ENCODE data around the gene LILRB4.
"Not testable (repeated sequence)": the region's sequence is repeated elsewhere in the genome, so short reads cannot be mapped to it uniquely, and the experiment has no call there.

Gene LILRB4

GRCh38 chr19:54662730-54663129 lies at the start of gene LILRB4:
TSS of gene LILRB4 (plus strand) at chr19:54662985. CDS start at chr19:54663034, 49 bp downstream.
- DNase-seq: no peak
- no peak for TF ChIP-seq POLR2A (IDR thresholded peaks at IDR 0.05; ENCODE audit: low read length)
- no peak for TF ChIP-seq GATA1 (IDR thresholded peaks at IDR 0.05; ENCODE audit: low read depth, low read length)

DNA sequence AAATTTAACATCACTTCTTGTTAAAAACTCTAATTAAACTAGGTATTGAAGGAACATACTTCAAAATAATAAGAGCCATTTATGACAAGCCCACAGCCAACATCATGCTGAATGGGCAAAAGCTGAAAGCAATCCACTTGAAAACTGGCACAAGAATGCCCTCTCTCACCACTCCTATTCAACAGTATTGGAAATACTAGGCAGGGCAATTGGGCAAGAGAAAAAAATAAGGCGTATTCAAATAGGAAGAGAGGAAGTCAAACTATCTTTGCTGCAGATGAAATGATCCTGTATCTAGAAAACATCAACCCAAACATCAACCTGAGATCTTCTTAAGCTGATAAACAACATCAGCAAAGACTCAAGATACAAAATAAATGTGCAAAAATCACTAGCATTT lies 48.1 kb upstream of the LILRB4 start:
- DNase-seq: no peak
- TF ChIP-seq POLR2A (IDR thresholded peaks at IDR 0.05; ENCODE audit: low read length): no peak
- TF ChIP-seq GATA1 (IDR thresholded peaks at IDR 0.05; ENCODE audit: low read depth, low read length): no peak

DNA sequence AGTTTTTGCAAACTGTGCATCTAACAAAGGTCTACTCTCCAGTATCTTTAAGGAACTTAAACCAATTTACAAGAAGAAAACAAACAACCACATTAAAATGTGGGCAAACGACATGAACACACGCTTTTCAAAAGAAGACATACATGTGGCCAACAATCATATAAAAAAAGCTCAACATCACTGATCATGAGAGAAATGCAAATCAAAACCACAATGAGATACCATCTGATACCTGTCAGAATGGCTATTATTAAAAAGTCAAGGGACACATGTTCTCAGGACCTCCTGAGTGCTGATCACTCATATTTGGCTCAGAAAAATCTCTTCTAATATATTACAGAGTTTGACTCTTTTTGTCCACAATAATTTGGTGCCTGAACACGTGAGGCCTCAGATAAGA lies 46.7 kb upstream of the LILRB4 start:
- no peak for DNase-seq
- TF ChIP-seq GATA1 (IDR thresholded peaks at IDR 0.05; ENCODE audit: low read depth, low read length) (no peak), POLR2A (IDR thresholded peaks at IDR 0.05; ENCODE audit: low read length) (no peak)

GRCh38 chr19:54616821-54617560 lies 45.8 kb upstream of the LILRB4 start:
- no peak for DNase-seq
- TF ChIP-seq POLR2A (IDR thresholded peaks at IDR 0.05; ENCODE audit: low read length): no peak
- TF ChIP-seq GATA1 (IDR thresholded peaks at IDR 0.05; ENCODE audit: low read depth, low read length): no peak

- DNase-seq: no peak
- TF ChIP-seq GATA1 (IDR thresholded peaks at IDR 0.05; ENCODE audit: low read depth, low read length): no peak
- no peak for TF ChIP-seq POLR2A (IDR thresholded peaks at IDR 0.05; ENCODE audit: low read length)
Observed at GRCh38 chr19:54620464-54620863, 42.3 kb upstream of the LILRB4 start.

- no peak for TF ChIP-seq POLR2A (IDR thresholded peaks at IDR 0.05; ENCODE audit: low read length)
- no peak for TF ChIP-seq GATA1 (IDR thresholded peaks at IDR 0.05; ENCODE audit: low read depth, low read length)
- DNase-seq: no peak
Observed at GRCh38 chr19:54622431-54622830, 40.4 kb upstream of the LILRB4 start.

- not testable (repeated sequence) for DNase-seq
Observed at GRCh38 chr19:54624234-54624633, 38.6 kb upstream of the LILRB4 start.

DNA sequence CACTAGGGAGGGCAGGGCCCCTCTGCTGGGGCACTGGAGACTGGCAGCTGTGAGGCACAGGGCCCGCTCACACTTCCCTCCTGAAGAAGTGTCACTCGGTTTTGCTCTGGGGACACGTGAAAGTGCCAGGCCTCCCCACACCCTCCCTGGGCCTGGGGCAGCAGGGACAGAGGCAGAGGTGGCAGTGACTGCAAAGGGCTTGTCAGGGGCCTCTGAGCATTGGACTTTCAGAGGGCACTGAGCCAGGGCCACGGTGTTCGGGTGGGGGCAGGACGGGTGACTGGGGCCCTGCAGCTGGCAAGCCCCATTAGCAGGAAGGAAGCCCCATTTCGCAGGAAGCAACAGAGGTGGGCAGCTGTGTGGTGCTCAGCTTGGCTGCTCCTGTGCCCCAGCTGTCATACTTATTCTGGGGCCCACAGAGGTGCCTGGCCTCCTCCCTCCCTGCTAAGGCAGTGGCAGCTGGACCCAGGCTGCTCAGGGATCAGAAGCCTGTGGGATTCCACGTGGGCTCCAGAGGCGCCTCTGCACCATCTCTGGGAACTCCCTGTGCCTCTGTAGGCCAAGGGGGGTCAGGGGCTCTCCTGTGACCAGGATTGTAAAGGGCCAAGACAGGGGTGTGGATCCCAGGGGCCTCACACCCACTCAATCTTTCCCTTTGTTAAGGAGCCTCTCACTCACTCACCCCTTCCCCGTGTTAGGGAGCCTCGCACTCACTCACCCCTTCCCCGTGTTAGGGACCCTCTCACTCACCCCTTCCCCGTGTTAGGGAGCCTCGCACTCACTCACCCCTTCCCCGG lies 37.7 kb upstream of the LILRB4 start:
- DNase-seq: not testable (repeated sequence)

DNA sequence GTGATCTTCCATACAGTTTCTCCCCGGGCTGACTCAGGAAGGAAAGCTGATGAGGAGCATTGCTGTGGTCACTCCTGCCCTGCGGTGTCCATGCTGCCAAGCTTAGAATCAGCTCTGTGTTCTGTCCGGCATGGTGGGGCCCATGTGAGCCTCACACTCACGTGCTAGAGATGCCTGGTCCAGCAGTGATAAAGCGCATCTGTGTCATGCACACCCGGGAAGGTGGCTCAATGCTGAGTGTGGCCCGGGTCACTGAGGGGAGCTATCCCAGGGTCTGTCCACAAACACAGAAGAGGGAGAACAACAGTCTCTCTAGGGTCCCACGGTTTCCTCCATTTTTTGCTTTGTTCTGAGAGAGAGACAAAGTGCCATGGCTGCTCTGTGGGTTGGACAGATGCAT lies 36.0 kb upstream of the LILRB4 start:
- TF ChIP-seq GATA1 (IDR thresholded peaks at IDR 0.05; ENCODE audit: low read depth, low read length): no peak
- TF ChIP-seq POLR2A (IDR thresholded peaks at IDR 0.05; ENCODE audit: low read length): no peak
- DNase-seq: no peak

DNA sequence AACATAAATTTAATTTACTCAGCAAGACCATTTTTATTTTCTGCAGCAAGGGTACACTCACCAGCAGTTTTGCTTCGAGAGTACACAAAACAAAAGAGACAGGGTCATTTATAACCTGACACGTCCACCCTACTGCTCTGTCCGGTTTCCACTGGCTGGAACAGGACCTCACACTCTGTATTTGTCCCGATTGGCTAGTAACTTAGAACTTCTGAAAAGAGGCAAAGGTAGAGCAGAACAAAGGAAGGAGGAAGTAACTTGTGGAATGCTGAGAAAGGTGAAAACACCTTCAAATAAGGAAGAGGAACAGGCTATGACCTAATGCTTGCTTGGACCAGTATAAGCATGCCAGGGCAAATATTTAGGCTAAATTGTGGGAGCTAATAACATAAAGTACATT lies 34.9 kb upstream of the LILRB4 start:
- not testable (repeated sequence) for DNase-seq

DNA sequence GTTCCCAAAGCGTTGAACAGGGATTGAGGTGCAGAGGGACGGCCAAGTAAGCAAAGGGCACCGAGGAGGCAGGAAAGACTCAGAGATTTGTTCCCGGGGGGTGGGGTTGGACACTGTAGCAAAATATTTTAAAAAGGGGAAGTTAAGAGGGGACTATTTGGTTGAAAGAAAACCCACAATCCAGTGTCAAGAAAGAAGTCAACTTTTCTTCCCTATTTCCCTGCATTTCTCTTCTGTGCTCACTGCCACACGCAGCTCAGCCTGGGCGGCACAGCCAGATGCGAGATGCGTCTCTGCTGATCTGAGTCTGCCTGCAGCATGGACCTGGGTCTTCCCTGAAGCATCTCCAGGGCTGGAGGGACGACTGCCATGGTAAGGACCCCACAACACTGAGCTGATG lies 32.5 kb upstream of the LILRB4 start, which contains the start of gene LILRB1:
TSS of gene LILRB1 (plus strand) at position 223 of the 400 bp plus-strand sequence. CDS start 590 bp downstream, outside the sequence.
- DNase-seq: not testable (repeated sequence)

GRCh38 chr19:54630782-54631181 lies 32.0 kb upstream of the LILRB4 start:
- DNase-seq: no peak
- no peak for TF ChIP-seq GATA1 (IDR thresholded peaks at IDR 0.05; ENCODE audit: low read depth, low read length)
- TF ChIP-seq POLR2A (IDR thresholded peaks at IDR 0.05; ENCODE audit: low read length): no peak

- DNase-seq: not testable (repeated sequence)
Observed at GRCh38 chr19:54631489-54632337, 31.1 kb upstream of the LILRB4 start.

DNA sequence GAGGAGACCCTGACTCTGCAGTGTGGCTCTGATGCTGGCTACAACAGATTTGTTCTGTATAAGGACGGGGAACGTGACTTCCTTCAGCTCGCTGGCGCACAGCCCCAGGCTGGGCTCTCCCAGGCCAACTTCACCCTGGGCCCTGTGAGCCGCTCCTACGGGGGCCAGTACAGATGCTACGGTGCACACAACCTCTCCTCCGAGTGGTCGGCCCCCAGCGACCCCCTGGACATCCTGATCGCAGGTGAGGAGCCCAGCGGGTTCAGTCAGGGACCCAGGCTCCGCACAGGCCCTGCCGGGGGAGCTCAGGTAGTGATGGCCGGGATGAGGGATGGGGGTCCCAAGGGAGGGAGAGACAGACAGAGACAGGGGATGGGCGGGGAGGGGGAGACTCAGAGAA lies 30.3 kb upstream of the LILRB4 start:
- not testable (repeated sequence) for DNase-seq

DNA sequence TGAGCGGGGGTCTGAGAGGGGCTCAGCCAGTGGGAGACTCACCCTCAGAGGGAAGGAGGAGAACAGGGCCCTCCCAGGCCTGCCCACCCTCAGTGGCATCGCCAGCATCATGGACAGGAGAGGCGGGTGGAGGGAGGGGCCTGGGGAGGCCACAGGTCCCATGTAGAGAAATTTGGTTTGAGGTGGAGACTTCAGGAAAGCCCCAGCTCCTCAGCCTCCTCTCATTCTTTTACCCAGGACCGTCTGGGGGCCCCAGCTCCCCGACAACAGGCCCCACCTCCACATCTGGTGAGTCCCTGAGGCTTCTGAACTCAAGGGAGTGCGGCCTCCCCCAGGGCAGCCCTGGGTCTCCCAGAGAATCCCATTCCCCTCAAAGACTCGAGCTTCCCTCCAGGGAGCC lies 29.4 kb upstream of the LILRB4 start:
- TF ChIP-seq GATA1 (IDR thresholded peaks at IDR 0.05; ENCODE audit: low read depth, low read length) (no peak), POLR2A (IDR thresholded peaks at IDR 0.05; ENCODE audit: low read length) (no peak)
- no peak for DNase-seq

DNA sequence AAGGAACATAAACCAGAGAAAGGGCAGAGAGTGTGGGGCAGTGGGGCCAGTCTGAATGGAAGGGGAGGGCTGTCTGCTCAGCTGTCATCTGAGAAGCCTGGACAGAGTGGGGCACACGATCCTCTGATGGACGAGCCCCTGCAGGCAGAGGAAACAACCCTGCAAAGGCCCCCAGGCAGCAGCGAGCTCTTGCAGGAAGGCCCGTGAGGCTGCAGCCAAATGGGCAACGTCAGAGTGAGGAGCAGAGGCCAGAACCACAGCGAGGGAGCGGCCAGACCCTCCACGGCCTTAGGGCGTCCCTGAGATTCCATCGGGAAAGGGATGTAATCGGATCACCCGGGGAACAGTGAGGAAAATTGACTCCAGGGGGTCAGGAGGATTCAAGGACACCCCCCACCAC lies 26.7 kb upstream of the LILRB4 start:
- not testable (repeated sequence) for DNase-seq

Measured in erythroblast (primary cell).